ENCODE data around the gene PLXDC2.
"Not testable (repeated sequence)": the region's sequence is repeated elsewhere in the genome, so short reads cannot be mapped to it uniquely, and the experiment has no call there.

The PLXDC2 gene

GRCh38 chr10:19998482-19998881 is 182.2 kb downstream of the PLXDC2 start:
- TF ChIP-seq, protein P1, sequence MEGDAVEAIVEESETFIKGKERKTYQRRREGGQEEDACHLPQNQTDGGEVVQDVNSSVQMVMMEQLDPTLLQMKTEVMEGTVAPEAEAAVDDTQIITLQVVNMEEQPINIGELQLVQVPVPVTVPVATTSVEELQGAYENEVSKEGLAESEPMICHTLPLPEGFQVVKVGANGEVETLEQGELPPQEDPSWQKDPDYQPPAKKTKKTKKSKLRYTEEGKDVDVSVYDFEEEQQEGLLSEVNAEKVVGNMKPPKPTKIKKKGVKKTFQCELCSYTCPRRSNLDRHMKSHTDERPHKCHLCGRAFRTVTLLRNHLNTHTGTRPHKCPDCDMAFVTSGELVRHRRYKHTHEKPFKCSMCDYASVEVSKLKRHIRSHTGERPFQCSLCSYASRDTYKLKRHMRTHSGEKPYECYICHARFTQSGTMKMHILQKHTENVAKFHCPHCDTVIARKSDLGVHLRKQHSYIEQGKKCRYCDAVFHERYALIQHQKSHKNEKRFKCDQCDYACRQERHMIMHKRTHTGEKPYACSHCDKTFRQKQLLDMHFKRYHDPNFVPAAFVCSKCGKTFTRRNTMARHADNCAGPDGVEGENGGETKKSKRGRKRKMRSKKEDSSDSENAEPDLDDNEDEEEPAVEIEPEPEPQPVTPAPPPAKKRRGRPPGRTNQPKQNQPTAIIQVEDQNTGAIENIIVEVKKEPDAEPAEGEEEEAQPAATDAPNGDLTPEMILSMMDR (IDR thresholded peaks at IDR 0.05; ENCODE audit: poor library complexity, severe bottlenecking): no peak
- no peak for ATAC-seq (ENCODE audit: low read depth)

DNA sequence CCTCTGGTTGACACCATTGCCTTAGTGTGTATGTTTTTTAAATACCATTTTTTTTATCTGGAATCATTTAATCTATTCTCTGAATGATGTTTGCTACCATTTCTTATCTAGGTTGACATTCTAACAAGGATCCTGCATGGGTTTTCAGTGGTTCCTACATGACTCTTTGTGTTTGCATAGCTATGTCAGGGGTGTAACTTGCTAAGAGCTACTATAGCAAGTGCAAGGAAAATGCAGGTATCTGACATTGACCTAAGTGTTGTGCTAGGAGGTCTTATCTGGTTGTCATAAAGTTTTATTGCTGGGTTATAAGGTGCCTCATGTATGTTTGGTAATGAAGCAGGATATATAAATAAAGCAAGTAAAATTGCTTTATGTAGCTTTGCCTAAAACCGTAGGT is 183.2 kb downstream of the PLXDC2 start:
- no peak for ATAC-seq (ENCODE audit: low read depth)
- Histone ChIP-seq H3K4me3 (ENCODE audit: severe bottlenecking) (no peak overlapping the region), H3K9me3 (ENCODE audit: severe bottlenecking) (no peaks in the 10 kb centered on the region), H3K36me3 (ENCODE audit: low read depth) (no peaks in the 10 kb centered on the region), H3K27me3 (ENCODE audit: insufficient read depth, poor library complexity, severe bottlenecking) (no peaks in the 10 kb centered on the region), H3K27ac (ENCODE audit: poor library complexity, severe bottlenecking) (no peak overlapping the region), H3K4me1 (ENCODE audit: insufficient read depth, poor library complexity, severe bottlenecking) (peaks cover 6% of the 10 kb centered on the region)
- TF ChIP-seq, protein P1 (IDR thresholded peaks at IDR 0.05; ENCODE audit: poor library complexity, severe bottlenecking): no peak
- DNase-seq (ENCODE audit: low spot score): no peak

More at GRCh38 chr10:19998482-19998881, 182.2 kb downstream of the PLXDC2 start:
- Histone ChIP-seq H3K27me3 (ENCODE audit: insufficient read depth, poor library complexity, severe bottlenecking) (no peaks in the 10 kb centered on the region), H3K4me3 (ENCODE audit: severe bottlenecking) (no peak overlapping the region), H3K9me3 (ENCODE audit: severe bottlenecking) (no peaks in the 10 kb centered on the region), H3K27ac (ENCODE audit: poor library complexity, severe bottlenecking) (no peak overlapping the region), H3K36me3 (ENCODE audit: low read depth) (no peaks in the 10 kb centered on the region), H3K4me1 (ENCODE audit: insufficient read depth, poor library complexity, severe bottlenecking) (no peaks in the 10 kb centered on the region)
- no peak for DNase-seq (ENCODE audit: low spot score)

GRCh38 chr10:20002026-20002425 is 185.8 kb downstream of the PLXDC2 start:
- not testable (repeated sequence) for H3K27me3 ChIP-seq (ENCODE audit: insufficient read depth, poor library complexity, severe bottlenecking); H3K4me1 ChIP-seq (ENCODE audit: insufficient read depth, poor library complexity, severe bottlenecking); H3K4me3 ChIP-seq (ENCODE audit: severe bottlenecking); H3K36me3 ChIP-seq (ENCODE audit: low read depth); H3K27ac ChIP-seq (ENCODE audit: poor library complexity, severe bottlenecking); H3K9me3 ChIP-seq (ENCODE audit: severe bottlenecking); ATAC-seq (ENCODE audit: low read depth); DNase-seq (ENCODE audit: low spot score)

DNA sequence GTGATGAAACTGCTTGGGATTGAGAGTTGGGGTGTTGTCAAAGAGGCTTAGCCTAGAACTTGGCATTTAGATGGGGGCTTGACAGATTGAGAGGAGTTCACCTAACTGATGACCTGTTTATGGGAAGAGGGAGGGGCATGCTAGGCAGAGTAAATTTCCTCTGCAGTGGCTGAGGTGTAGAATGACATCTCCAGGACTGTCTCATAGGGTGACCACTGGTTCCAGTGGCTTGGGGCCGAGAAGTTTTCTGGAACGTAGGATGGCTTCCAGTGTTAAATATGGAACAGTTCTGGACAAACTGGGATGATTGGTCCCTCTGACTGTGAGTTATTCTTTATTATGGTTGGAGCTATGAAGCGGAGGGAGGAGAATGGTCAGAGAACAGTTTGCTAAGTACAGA is 186.4 kb downstream of the PLXDC2 start:
- Histone ChIP-seq H3K36me3 (ENCODE audit: low read depth) (no peaks in the 10 kb centered on the region), H3K27ac (ENCODE audit: poor library complexity, severe bottlenecking) (no peak overlapping the region), H3K4me3 (ENCODE audit: severe bottlenecking) (no peak overlapping the region), H3K9me3 (ENCODE audit: severe bottlenecking) (no peaks in the 10 kb centered on the region), H3K27me3 (ENCODE audit: insufficient read depth, poor library complexity, severe bottlenecking) (no peaks in the 10 kb centered on the region), H3K4me1 (ENCODE audit: insufficient read depth, poor library complexity, severe bottlenecking) (peaks cover 10% of the 10 kb centered on the region)
- ATAC-seq (ENCODE audit: low read depth): no peak
- DNase-seq (ENCODE audit: low spot score): no peak
- TF ChIP-seq, protein P1 (IDR thresholded peaks at IDR 0.05; ENCODE audit: poor library complexity, severe bottlenecking): no peak

- ATAC-seq (ENCODE audit: low read depth) (no peak), DNase-seq (ENCODE audit: low spot score) (no peak)
- TF ChIP-seq, protein P1 (IDR thresholded peaks at IDR 0.05; ENCODE audit: poor library complexity, severe bottlenecking): no peak
- Histone ChIP-seq H3K27me3 (ENCODE audit: insufficient read depth, poor library complexity, severe bottlenecking) (no peaks in the 10 kb centered on the region), H3K4me1 (ENCODE audit: insufficient read depth, poor library complexity, severe bottlenecking) (peaks cover 11% of the 10 kb centered on the region), H3K4me3 (ENCODE audit: severe bottlenecking) (no peak overlapping the region), H3K9me3 (ENCODE audit: severe bottlenecking) (no peaks in the 10 kb centered on the region), H3K36me3 (ENCODE audit: low read depth) (no peaks in the 10 kb centered on the region), H3K27ac (ENCODE audit: poor library complexity, severe bottlenecking) (peak overlapping the region; percentile 35)
Observed at GRCh38 chr10:20004087-20004523, 187.9 kb downstream of the PLXDC2 start.

Data from RWPE2 (cell line).